Cortex of kidney (tissue), 1 donor: Measurements from ENCODE around the gene PGAP3.

Source experiments
- DNase-seq: peaks from one replicate; lab custom pipeline; 2025; lab: John Stamatoyannopoulos, UW

Gene PGAP3

DNA sequence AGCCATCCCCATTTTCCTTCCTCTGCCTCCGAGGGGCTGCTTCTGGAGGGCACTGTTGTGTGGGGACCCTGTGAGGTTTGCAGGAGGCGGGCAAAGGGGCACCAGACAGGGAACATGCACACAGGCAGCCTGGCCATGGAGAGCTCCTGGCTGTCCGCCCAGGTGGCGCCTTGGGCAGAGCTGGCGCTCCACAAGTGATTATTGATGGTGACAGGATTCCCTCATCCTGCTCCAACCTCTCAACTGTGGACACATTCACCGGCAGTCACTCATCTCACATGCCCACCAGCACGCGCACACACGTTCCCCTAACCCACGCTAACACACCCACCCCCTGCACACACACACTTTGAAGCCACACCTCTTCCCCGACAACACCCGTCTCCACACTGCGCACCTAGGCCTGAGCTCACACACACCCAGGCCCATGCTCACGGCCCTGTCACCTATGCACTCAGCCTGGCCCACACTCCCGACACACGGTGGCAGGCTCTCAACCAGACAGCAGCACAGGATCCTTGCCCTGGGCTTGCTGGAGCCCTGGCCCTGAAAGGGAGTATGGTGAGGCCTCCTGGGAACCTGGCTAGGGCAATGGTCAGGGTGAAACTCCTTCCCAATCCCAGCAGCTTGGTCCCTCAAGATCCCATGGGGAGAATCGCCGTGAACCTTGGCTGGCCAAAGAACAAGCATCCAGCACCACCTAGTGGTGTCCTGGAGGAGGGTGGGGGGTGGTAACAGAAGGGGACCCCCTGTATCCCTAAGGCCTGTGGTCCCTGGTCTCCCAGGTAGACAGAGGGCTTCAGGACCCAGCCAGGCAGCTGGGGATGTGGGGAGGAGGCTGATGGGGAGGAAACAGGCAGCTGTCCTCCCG, 16.0 kb downstream of the PGAP3 start:
- DNase-seq: no peak

DNA sequence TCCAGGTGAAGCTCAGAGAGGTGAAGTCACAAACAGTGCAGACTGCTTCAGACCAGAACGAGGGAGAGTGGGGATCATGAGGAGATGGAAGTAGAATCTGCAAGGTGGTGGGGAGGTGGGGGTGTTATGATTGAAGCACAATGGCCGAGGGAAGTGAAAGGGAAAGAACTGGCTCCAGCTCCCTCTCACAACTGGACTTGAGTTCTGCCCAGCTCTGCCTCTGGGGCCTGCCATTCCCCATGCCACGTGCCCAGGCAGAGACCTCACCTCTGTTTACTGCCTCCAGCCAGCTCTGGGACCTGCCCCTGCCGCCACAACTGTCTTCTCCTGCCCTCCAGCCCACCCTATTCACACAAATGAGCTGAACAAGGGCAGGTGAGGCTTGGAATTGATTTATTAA, 17.1 kb downstream of the PGAP3 start:
- no peak for DNase-seq

DNA sequence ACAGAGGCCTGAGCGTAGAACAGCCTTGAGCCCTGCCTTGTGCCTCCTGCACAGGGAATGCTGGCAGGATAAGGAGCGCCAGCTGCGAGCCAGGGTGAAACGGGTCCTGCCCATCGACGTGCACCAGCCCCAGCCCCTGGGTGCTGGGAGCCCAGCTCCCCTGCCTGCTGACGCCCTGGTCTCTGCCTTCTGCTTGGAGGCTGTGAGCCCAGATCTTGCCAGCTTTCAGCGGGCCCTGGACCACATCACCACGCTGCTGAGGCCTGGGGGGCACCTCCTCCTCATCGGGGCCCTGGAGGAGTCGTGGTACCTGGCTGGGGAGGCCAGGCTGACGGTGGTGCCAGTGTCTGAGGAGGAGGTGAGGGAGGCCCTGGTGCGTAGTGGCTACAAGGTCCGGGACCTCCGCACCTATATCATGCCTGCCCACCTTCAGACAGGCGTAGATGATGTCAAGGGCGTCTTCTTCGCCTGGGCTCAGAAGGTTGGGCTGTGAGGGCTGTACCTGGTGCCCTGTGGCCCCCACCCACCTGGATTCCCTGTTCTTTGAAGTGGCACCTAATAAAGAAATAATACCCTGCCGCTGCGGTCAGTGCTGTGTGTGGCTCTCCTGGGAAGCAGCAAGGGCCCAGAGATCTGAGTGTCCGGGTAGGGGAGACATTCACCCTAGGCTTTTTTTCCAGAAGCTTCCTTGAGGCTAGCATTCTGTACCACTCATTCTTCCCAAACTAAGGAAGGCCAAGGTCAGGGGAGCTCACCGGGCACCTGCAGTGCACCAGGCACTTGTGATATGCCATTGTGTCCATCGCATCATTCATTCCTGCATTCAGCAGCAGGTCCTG, 17.7 kb downstream of the PGAP3 start:
- DNase-seq: no peak

DNA sequence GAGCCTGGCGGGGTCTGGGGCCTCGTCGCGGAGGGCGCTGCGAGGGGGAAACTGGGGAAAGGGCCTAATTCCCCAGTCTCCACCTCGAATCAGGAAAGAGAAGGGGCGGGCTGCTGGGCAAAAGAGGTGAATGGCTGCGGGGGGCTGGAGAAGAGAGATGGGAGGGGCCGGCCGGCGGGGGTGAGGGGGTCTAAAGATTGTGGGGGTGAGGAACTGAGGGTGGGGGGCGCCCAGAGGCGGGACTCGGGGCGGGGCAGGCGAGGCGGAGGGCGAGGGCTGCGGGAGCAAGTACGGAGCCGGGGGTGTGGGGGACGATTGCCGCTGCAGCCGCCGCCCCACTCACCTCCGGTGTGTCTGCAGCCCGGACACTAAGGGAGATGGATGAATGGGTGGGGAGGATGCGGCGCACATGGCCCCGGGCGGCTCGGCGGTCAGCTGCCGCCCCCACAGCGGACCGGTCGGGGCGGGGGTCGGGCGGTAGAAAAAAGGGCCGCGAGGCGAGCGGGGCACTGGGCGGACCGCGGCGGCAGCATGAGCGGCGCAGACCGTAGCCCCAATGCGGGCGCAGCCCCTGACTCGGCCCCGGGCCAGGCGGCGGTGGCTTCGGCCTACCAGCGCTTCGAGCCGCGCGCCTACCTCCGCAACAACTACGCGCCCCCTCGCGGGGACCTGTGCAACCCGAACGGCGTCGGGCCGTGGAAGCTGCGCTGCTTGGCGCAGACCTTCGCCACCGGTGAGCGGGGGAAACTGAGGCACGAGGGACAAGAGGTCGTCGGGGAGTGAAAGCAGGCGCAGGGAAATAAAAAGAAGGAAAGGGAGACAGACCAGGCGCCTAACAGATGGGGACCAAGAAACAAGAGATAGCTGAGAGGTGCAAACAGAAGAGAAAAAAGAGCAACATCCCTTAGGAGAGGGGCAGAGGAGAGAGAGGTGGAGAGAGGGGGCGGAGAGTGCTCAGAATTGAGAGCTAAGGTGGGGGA, 19.6 kb downstream of the PGAP3 start, which contains the start of gene PNMT:
TSS of gene PNMT (plus strand) at position 509 of the 980 bp plus-strand sequence. CDS start at position 532, 23 bp downstream.
- DNase-seq: no peak

DNA sequence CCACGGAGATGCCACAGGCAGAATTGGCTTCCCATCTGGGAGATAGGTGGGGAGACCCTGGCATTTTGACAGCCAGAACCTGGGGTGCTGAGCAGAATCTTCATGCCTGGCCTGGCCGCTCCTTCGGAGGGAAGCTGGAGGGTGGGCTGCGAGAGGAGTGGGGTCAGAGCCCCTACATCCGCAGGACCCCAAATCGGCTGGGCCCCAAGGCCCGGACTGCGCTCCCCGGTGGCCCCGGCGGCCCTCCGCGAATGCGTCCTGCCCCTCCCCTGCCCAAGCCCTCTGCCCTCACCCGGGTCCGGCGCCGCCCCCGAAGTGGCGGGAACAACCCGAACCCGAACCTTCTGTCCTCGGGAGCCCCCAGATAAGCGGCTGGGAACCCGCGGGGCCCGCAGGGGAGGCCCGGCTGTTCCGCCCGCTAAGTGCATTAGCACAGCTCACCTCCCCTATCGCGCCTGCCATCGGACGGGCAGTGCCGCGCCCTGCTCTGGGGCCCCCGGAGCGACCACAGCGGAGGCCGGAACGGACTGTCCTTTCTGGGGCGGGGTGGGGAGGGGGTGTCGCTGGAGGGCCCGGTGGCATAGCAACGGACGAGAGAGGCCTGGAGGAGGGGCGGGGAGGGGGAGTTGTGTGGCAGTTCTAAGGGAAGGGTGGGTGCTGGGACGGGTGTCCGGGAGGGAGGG, 20.5 kb downstream of the PGAP3 start:
- DNase-seq: no peak

DNA sequence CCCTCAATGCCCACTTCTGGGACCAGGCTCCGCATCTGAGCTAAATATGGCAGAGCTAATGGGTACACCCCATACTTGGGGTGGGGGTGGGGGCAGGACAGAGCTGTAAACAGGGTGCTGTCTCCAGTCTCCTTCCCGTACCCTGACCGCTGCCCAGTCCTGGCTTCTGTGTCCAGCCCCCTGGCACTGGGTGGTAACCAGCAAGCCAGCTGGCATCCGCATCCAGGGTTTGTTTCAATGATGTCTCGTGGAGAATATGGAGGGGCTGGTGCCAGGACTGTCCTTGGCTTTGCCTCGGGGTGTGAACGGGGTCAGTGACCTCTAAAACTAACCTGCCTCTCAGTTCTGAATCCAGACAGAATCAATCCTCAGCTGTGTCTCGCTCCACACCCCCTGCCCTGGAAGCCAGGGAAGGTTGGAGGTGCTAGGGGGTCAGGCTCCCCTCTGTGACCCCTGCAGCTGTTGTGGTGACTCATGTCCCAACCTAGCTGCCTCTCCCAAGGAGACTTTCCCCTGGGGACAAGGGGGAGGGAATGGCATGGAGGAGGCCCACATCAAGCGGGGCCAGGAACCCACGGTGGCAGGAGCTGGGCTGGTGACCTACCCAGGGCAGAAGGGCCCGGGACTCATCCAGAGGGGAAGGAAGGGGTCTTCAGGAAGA, 21.1 kb downstream of the PGAP3 start:
- DNase-seq: no peak

DNA sequence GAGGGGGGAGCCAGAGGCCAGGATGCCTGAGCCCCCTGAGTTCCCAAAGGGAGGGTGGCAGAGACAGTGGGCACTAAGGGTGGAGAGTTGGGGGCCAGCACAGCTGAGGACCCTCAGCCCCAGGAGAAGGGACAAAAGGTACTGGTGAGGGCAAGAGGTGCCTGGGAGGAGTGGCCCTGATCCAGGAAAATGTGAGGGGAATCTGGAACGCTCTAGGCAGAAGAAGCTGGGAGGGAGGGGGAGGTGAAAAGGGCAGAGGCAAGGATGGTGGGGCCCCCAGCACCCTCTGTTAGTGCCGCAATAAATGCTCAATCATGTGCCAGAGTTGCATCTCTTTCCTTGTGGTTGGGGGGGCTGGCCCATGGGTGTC, 21.6 kb downstream of the PGAP3 start:
- no peak for DNase-seq

DNA sequence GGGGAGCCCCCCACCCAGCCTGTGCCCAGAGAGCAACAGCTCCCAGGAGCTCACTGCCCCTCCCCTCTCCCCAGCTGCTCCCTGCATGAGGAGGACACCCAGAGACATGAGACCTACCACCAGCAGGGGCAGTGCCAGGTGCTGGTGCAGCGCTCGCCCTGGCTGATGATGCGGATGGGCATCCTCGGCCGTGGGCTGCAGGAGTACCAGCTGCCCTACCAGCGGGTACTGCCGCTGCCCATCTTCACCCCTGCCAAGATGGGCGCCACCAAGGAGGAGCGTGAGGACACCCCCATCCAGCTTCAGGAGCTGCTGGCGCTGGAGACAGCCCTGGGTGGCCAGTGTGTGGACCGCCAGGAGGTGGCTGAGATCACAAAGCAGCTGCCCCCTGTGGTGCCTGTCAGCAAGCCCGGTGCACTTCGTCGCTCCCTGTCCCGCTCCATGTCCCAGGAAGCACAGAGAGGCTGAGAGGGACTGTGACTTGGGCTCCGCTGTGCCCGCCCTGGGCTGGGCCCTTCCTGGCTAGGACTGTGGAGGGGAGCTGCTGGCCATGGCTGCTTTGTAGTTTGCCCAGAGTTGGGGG, 22.1 kb downstream of the PGAP3 start:
- DNase-seq: no peak

DNA sequence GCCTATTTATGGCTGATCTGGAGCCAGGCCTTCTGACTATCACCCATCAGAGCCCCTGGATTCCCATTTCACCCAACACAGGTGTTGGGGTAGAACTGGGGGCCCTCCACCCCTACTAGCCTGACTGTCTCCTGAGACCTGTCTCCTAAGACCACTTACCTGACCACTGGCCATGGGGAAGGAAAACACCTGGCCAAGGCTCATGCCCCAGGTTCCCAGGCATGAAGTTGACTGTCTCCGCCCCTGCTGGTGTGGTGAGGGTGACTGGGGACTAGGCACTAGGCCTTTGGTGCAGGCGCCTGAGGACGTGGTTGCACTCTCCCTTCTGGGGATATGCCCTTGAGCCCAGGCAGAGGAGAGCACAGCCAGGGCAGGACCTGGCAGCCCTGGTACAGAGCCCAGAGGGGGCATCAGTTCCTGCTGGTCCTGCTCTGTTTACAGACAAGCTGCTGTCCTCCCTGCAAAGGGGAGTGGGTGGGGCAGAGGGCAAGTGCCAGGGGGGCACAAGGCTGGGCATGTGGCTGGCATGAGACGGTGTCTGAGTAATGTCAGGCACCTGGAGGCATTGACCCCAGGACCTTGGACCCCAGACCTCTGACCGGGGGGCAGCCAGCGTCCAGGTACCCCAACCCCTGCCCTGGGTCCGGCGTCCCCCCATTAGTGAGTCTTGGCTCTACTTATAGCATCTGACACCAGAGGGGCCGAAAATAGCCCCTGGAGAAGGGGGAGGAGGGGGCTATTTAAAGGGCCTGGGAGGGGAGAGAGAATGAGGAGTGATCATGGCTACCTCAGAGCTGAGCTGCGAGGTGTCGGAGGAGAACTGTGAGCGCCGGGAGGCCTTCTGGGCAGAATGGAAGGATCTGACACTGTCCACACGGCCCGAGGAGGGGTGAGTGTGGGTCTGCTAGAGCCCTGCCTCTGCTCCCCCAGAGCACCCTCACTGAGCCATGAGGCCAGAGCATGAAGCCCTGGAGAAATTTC, 23.0 kb downstream of the PGAP3 start, which contains the start of gene TCAP:
TSS of gene TCAP (plus strand) at position 769 of the 981 bp plus-strand sequence. CDS start at position 780, 11 bp downstream.
- DNase-seq: no peak

DNA sequence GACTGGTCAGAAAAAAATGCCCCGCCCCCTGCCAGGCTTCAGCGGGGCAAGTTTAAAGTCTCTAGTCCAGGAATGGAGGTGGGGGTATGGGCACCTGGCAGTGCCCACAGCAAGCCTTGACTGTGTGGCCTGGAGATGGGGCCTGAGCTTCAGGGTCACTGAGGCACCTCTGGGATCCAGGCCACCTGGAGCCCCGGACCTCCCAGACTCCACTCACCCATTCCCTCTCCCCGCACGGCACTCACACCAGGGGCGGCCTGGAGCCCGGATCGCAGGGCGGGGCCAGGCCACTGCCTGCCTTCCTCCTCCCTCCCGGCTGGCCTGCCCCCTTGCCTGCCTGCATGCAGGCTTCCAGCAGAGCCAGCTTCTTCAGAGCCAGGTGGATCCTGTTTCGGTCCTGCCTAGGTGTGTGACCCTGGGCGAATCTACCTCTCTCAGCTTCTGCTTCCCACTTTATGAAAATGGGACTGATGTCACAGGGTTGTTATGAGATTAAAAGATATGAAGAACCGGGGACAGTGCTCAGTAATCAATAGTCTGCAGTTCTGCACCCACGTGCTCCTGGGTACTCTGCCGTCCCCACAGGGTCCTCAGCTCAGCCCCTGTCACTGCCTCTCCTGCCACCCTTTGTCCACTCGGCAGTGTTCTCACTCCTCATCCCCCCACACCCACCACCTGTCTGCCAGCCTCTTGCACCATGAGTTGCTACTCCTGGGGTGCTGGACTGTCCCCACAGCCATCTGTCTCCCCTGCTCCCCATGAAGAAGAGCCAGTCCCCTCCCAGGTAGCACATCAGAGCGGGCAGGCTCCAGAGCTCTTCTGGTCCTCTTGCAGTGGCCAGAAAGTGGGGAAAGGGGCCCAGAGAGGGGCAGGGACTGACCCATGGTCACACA, 23.9 kb downstream of the PGAP3 start:
- no peak for DNase-seq

DNA sequence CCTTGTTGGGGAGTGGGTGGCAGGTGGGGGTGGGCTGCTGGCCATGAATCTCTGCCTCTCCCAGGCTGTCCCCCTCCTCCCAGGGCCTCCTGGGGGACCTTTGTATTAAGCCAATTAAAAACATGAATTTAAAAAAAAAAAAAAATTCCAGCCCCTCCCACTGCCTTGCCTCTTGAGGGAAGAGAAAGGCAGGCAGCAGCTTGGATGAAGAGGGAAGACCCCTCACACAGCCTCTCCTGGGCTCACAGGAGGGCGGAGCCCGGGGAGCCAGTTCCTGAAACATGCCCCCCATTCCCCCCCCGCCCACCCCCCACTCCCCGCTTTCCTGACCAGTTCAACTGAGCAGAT, 24.5 kb downstream of the PGAP3 start:
- no peak for DNase-seq

DNA sequence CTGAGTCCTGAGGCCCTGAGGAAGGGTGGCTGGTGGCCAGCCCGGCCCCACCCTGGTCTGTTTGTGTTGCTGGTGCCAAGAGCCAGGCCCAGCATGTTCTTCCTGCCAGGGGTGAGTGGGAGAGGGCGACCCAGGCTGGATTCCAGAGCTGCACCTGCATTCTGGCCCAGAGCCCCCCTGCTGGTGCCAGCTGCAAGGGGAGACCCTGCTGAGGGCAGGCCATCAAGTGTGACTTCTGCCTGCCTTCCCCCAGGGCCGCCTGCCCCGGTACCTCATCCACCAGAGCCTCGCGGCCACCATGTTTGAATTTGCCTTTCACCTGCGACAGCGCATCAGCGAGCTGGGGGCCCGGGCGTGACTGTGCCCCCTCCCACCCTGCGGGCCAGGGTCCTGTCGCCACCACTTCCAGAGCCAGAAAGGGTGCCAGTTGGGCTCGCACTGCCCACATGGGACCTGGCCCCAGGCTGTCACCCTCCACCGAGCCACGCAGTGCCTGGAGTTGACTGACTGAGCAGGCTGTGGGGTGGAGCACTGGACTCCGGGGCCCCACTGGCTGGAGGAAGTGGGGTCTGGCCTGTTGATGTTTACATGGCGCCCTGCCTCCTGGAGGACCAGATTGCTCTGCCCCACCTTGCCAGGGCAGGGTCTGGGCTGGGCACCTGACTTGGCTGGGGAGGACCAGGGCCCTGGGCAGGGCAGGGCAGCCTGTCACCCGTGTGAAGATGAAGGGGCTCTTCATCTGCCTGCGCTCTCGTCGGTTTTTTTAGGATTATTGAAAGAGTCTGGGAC, 25.1 kb downstream of the PGAP3 start:
- DNase-seq: no peak

DNA sequence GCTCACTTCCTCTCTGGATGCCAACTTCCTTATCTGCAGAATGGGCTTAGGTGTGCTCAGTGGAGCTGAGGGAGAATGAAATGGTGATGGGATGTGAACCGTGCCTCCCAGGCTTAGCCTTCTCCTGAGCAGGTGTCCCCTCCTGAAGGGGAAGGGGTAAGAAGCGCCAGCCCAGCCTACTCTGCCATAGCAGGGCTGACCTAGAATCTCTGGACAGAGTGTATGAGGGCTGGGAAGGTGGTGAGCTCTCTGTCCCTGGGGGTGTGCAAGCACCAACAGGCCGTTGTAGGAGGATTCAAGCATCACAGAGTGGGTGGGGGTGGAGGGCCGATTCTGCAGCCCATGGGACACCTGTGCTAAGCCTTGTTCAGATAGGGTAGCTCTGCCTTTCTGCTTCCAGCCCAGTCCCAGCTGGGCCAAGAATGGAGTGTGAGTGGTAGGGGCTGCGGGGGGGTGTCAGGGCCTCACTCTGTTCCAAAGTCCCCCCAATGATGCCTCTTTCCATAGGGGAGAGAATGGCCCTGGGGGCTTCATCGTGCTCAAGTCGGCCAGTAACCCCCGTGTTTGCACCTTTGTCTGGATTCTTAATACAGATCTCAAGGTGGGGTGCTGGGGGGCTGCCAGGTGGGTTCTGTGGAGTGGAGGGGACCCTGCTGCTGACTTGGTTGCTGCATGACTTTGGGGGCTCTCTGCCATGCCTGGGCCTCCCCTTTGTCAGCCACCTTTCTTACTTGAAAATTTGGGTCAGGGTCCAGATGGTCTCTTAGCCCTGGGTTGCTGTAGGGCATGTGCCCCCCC, 25.9 kb downstream of the PGAP3 start:
- no peak for DNase-seq

DNA sequence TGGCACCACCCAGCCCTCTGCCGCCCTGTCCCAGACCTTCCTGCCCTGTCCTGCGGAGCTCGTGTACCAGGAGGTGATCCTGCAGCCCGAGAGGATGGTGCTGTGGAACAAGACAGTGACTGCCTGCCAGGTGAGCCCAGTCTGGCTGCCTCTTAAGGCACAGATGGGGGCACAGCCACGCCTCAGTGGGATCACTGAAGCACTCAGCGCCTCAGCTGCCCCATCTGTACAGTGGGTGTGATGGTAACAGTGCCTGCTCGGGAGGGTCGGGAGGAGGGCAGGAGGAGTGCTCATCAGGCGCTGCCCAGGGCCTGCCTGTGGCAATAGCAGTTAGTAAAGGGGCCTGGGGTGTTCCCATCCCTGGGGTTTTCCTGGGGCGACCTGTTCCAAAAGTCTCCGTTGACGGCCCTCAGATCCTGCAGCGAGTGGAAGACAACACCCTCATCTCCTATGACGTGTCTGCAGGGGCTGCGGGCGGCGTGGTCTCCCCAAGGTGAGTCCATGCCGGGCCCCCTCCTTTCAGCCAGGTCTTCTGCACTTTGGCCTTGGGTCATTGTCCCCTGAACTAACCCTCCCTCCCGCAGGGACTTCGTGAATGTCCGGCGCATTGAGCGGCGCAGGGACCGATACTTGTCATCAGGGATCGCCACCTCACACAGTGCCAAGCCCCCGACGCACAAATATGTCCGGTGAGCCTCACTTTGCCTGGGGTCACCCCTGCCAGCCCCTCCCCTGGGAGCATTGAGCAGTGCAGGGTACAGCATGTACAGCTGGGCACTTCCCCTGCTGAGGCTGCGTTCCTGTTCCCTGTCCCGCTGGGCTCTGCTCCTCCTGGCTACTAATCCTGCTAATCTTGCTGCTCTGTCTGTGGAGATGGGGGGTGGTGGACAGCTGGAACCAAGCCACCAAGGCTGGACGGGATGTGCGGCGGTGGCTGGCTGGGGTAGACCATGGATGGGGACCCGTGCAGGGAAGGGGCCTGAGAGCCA, 27.2 kb downstream of the PGAP3 start:
- DNase-seq: no peak

DNA sequence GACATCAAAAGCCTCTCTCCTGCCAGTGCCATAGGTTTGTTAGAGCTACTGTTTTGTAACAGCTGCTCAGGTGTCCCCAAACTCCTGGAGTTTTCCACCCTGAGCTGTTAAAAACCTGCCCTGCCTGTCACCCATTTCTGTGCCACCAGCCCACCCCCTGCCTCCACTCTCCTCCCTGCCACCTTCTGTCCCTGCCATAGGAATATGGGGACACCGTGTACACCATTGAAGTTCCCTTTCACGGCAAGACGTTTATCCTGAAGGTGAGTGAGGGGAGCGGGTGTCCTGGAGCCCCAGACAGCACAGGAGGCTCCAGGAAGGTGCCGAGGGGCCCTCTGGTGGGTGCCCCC, 27.9 kb downstream of the PGAP3 start:
- no peak for DNase-seq
